GM19351 (cell line): ENCODE measurements around the gene SDSL.

Source experiments
- ATAC-seq: cut with Tn5 transposase; IDR thresholded peaks from one replicate; pipeline ENCODE4 v1.9.1; 2021; ENCODE audit warnings: mild to moderate bottlenecking, moderate library complexity; ENCODE audit not compliant: unreplicated experiment

SDSL gene

DNA sequence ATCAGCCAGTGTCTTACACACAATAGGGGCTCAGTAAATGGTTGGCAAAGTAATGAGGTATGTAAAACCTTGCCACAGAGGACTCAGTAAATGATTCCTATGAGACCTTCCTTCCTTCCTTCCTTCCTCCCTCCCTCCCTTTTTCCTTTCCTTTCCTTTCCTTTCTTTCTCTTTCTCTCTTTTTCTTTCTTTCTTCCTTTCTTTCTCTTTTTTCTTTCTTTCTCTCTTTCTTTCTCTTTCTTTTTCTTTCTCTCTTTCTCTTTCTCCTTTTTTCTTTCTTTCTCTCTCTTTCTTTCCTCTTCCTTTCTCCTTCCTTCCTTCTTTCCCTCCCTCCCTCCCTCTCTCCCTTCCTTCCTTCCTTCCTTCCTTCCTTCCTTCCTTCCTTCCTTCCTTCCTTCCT, 26.0 kb upstream of the SDSL start:
- no peak for ATAC-seq

GRCh38 chr12:113396828-113397496, 25.2 kb upstream of the SDSL start:
- no peak for ATAC-seq

DNA sequence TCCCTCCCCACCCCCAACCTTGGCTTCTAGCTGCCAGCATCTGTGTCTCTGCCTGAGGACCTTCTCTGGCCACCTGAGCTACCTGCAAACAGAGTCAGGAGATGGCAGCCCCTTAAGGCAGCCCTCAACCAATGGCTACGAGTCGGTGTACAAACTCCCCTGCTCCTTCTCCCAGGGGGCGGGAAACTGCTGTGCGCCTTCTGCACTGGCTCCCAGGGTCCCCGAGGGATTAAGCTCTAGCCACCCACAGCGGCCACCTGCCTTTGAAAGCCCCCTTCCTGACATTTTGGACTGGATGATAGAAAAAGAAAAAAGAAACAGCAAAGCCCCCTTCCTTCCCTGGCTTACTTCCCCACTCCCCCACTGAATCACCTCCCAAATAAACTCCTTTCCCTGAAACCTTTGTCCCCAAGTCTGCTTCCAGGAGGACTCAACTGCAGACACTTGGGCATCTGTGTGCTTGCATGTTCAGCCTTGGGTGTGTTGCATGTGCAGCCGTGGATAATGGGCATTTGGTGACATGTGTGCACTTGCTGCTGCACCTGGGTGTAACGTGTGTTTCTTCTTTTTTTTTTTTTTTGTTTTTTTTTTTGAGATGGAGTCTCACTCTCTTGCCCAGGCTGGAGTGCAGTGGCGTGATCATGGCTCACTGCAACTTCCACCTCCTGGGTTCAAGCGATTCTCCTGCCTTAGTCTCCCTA, 24.5 kb upstream of the SDSL start:
- no peak for ATAC-seq

DNA sequence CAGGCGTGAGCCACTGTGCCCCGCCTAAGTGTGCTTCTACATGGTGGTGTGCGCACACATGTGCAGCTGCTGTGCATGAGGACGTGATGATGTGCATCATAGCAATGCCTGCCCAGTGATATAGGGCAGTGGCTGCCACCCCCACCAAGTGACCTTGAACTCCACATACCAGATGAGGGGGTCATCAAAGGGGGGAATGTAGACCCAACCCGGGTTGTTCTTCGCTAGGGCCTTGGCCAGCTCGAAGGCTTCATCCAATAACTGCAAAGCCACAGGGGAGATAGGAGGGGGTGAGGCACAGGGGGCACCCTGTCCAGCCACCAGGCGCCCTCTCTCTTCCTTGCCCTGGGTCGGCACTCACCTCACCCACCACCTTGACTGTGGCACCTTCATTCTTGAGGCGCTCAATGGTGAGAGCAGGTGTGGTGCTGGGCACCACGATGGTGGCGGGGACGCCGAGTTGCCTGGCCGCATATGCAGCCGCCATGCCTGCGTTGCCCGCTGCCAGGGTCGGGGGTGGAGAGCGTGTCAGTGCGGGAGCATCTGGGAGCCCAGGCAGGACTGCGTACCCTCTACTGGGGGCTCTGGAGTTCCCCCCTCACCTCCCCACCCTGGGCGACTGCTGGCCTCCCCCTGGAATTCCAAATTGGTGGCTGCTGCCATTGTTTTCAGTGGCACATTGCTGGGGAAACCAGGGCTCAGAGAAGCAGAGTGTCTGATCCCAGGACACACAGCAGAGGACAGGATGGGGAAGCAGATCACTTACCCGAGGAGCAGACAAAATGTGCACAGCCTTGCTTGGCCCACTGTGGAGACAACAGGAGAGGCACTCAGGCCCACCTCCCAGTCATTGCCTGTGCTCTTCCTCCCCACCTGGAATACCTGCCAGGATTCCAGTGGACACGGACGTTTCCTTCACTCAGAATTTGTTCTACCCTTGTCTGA, 23.6 kb upstream of the SDSL start:
- no peak for ATAC-seq

DNA sequence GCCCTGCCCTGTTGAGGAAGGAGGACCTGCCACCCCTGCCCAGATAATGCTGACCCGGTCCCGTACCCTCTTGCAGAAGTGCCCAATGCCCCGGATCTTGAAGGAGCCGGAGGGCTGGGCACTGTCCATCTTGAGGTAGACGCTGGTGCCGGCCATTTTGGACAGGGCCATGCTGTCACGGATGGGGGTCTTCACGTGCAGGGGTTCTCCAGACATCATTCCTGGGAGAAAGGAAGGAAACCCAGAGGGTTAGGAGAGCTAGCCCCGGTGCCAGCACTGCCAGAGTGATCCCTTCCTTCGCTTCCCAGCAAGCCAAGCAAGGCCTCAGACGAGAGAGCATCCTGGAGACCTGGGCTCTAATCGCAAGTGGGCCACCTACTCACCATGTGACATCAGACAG, 22.7 kb upstream of the SDSL start:
- no peak for ATAC-seq

DNA sequence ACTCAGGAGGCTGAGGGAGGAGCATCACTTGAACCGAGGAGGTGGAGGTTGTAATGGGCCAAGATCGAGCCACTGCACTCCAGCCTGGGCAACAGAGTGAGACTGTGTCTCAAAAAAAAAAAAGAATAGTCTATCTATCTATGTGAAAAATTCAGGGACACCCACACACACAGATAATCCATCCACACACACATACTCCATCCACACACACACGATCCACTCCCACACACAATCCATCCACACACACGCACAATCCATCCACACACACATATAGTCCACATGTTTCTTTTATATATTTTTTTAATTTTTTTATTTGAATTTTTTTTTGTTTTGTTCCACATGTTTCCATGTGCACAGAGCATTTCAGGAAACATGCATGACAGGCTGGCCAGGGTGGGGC, 21.8 kb upstream of the SDSL start:
- no peak for ATAC-seq

GRCh38 chr12:113401066-113402000, 20.8 kb upstream of the SDSL start:
- no peak for ATAC-seq

- no peak for ATAC-seq
Observed at GRCh38 chr12:113402586-113403260, 19.5 kb upstream of the SDSL start.

GRCh38 chr12:113403435-113404415, 18.5 kb upstream of the SDSL start, which contains the start of gene SDS:
Gene SDS (minus strand): TSS chr12:113403887. CDS start chr12:113399708, 4,179 bp downstream.
- no peak for ATAC-seq

- ATAC-seq: no peak
Observed at GRCh38 chr12:113405694-113406093, 16.5 kb upstream of the SDSL start.

GRCh38 chr12:113407931-113408600, 14.1 kb upstream of the SDSL start:
- no peak for ATAC-seq

- ATAC-seq: no peak
Observed at GRCh38 chr12:113408756-113409298, 13.4 kb upstream of the SDSL start.

GRCh38 chr12:113409462-113410124, 12.6 kb upstream of the SDSL start:
- ATAC-seq: no peak

GRCh38 chr12:113413488-113413939, 8.7 kb upstream of the SDSL start:
- ATAC-seq: no peak

- ATAC-seq: no peak
Observed at GRCh38 chr12:113414519-113415038, 7.6 kb upstream of the SDSL start.

- peak; percentile 40 for ATAC-seq
Observed at GRCh38 chr12:113416091-113416754, 6.0 kb upstream of the SDSL start.
